ENCODE measurements around the gene NANOS1. TPM values are rescaled to one million over a fixed set of nuclear protein-coding genes. Genes with fewer than 3 reads are reported as not detected.

NANOS1 gene
- total RNA-seq (2022; extraction: Qiagen RNA extraction) = 2.2 to 3.6 TPM (median 3.3 TPM) in 5 replicates

DNA sequence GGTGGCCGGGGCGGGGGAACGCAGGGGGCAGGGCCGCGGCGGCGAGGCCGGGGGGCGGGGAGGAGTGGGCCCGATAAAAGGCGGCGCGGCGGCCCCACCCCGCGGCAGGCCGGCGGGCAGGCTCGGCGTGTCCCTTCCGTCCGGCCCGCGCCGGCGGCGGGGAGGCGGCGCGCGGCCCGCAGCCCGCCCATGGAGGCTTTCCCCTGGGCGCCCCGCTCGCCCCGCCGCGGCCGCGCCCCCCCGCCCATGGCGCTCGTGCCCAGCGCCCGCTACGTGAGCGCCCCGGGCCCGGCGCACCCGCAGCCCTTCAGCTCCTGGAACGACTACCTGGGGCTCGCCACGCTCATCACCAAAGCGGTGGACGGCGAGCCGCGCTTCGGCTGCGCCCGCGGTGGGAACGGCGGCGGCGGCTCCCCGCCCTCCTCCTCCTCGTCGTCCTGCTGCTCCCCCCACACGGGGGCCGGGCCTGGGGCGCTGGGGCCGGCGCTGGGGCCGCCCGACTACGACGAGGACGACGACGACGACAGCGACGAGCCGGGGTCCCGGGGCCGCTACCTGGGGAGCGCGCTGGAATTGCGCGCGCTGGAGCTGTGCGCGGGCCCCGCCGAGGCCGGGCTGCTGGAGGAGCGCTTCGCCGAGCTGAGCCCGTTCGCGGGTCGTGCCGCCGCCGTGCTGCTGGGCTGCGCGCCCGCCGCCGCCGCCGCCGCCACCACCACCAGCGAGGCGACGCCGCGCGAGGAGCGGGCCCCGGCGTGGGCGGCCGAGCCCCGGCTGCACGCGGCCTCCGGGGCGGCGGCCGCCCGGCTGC lies at the start of gene NANOS1:
NANOS1 (plus strand) TSS at position 102 of the 808 bp plus-strand sequence; CDS start at position 190, 88 bp downstream.

DNA sequence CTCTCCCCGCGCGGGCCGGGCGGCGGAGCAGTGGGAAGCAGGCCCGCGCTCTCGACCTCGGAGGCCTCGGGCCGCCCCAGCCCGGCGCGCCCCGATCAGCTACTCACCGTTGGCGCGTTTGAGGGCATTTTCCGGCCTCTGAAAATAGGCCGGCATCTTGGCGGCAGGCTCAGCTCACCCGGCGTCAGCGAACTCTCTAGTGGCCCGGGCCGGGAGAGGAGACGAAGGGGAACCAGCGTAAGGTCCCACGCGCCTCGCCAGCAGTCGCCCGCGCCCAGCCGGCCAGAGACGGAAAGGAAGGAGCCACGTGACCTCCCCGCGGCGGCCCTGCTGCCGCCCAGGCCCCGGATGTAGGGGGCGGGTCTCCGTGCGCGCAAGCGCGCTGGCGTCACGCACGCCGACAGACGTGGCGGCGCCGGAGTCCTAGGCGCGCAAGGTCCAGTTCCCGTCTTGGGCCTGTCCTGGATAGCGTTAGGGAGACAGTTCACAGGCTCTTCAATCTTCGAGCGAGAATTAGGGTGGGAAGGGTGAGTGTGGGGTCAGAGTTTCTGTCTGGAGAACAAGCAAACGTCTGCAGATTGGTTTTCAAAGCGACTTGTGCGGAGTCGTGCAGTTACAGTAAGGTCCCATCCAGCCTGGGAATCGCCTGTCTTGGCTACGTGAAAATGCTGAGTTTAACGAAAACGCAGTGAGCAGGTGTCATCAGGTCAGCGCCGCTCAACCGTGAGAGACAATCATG lies 51.2 kb downstream of the NANOS1 start, which contains the start of gene EIF3A:
EIF3A (minus strand) TSS at position 297 of the 739 bp plus-strand sequence; CDS start at position 156, 141 bp downstream.

Other genes starting within 250 kb of the NANOS1 start
- 120 to 140 TPM (median 131 TPM) in 5 replicates for gene EIF3A, start 51.1 kb downstream of the NANOS1 start, total RNA-seq (2022; extraction: Qiagen RNA extraction)
- gene DENND10, start 74.4 kb downstream of the NANOS1 start, total RNA-seq (2022; extraction: Qiagen RNA extraction) = 48.9 to 59.0 TPM (median 57.9 TPM) in 5 replicates
- 45.8 to 50.5 TPM (median 46.3 TPM) in 5 replicates for gene SFXN4, start 136.0 kb downstream of the NANOS1 start, total RNA-seq (2022; extraction: Qiagen RNA extraction)
- 271 to 335 TPM (median 310 TPM) in 5 replicates for gene PRDX3, start 149.1 kb downstream of the NANOS1 start, total RNA-seq (2022; extraction: Qiagen RNA extraction)
- 7.8 to 9.9 TPM (median 9.2 TPM) in 5 replicates for gene GRK5, start 177.9 kb downstream of the NANOS1 start, total RNA-seq (2022; extraction: Qiagen RNA extraction)